ENCODE data around the gene DPT. TPM values are rescaled to one million over a fixed set of nuclear protein-coding genes. Genes with fewer than 3 reads are reported as not detected.

Gene DPT
- polyA plus RNA-seq, 1 donor from 2014 or later: not detected

GRCh38 chr1:168729405-168729802 is 398 bp upstream of the DPT start:
- Histone ChIP-seq H3K27ac (ENCODE audit: low read length) (no peak overlapping the region), H3K36me3 (ENCODE audit: insufficient read depth, low read length) (no peaks in the 10 kb centered on the region), H3K27me3 (ENCODE audit: insufficient read depth, low read depth, low read length) (no peaks in the 10 kb centered on the region), H3K9me3 (ENCODE audit: low read length) (no peaks in the 10 kb centered on the region), H3K4me3 (ENCODE audit: low read length) (no peak overlapping the region), H3K79me2 (replicated peaks; ENCODE audit: insufficient read depth, low read length) (no peaks in the 10 kb centered on the region), H4K20me1 (ENCODE audit: insufficient read depth) (no peaks in the 10 kb centered on the region), H2AFZ (ENCODE audit: low read depth, low read length) (no peak overlapping the region), H3F3A (ENCODE audit: insufficient read depth, low read length, poor library complexity, severe bottlenecking) (no peaks in the 10 kb centered on the region), H3K9me2 (ENCODE audit: insufficient read depth, low read length) (no peaks in the 10 kb centered on the region), H3K9ac (ENCODE audit: low read length) (no peak overlapping the region), H3K4me2 (ENCODE audit: low read length) (no peak overlapping the region)
- TF ChIP-seq POLR2AphosphoS5 (IDR thresholded peaks at IDR 0.05): no peak
- TF ChIP-seq SMC3 (conservative IDR thresholded peaks at IDR 0.05; ENCODE audit: poor library complexity): no peak
- TF ChIP-seq MXI1 (conservative IDR thresholded peaks at IDR 0.05; ENCODE audit: poor library complexity, severe bottlenecking): no peak
- TF ChIP-seq EZH2 (IDR thresholded peaks at IDR 0.05; ENCODE audit: borderline replicate concordance, insufficient read depth, low read length, poor library complexity, severe bottlenecking): no peak
- TF ChIP-seq REST (IDR thresholded peaks at IDR 0.05; ENCODE audit: borderline replicate concordance): no peak
- TF ChIP-seq RAD21 (conservative IDR thresholded peaks at IDR 0.05): no peak
- no peak for TF ChIP-seq TAF1 (IDR thresholded peaks at IDR 0.05; ENCODE audit: low read depth)
- TF ChIP-seq, protein P1, sequence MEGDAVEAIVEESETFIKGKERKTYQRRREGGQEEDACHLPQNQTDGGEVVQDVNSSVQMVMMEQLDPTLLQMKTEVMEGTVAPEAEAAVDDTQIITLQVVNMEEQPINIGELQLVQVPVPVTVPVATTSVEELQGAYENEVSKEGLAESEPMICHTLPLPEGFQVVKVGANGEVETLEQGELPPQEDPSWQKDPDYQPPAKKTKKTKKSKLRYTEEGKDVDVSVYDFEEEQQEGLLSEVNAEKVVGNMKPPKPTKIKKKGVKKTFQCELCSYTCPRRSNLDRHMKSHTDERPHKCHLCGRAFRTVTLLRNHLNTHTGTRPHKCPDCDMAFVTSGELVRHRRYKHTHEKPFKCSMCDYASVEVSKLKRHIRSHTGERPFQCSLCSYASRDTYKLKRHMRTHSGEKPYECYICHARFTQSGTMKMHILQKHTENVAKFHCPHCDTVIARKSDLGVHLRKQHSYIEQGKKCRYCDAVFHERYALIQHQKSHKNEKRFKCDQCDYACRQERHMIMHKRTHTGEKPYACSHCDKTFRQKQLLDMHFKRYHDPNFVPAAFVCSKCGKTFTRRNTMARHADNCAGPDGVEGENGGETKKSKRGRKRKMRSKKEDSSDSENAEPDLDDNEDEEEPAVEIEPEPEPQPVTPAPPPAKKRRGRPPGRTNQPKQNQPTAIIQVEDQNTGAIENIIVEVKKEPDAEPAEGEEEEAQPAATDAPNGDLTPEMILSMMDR (IDR thresholded peaks at IDR 0.05; ENCODE audit: poor library complexity, severe bottlenecking): no peak
- TF ChIP-seq EP300 (conservative IDR thresholded peaks at IDR 0.05; ENCODE audit: poor library complexity, severe bottlenecking): no peak

DNA sequence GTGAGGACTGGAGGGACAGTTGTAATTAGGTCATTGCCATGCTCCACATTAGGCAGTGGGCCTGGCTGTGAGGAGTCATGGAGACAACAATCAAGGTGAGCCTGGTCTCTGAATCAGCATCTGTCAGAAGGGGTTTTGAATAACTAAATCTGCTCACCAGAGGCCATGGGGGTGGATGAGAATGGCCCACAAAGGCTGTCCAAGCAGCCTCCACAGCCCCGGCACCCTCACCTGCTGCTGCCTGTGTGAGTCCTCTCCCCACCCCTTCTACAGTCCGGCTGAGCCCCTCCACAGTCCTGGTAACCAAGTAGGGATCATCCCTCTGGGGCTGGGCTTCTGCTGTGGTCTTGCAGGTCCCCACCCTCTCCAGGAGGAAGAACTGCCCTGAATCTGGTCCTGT is 2.3 kb downstream of the DPT start:
- no peak overlapping the region for H2AFZ ChIP-seq (ENCODE audit: low read depth, low read length)
- no peaks in the 10 kb centered on the region for H3K36me3 ChIP-seq (ENCODE audit: insufficient read depth, low read length)
- TF ChIP-seq MXI1 (conservative IDR thresholded peaks at IDR 0.05; ENCODE audit: poor library complexity, severe bottlenecking): no peak
- no peak for TF ChIP-seq TAF1 (IDR thresholded peaks at IDR 0.05; ENCODE audit: low read depth)
- TF ChIP-seq EZH2 (IDR thresholded peaks at IDR 0.05; ENCODE audit: borderline replicate concordance, insufficient read depth, low read length, poor library complexity, severe bottlenecking): no peak
- TF ChIP-seq POLR2AphosphoS5 (IDR thresholded peaks at IDR 0.05): no peak
- TF ChIP-seq, protein P1 (IDR thresholded peaks at IDR 0.05; ENCODE audit: poor library complexity, severe bottlenecking): no peak
- no peak for TF ChIP-seq REST (IDR thresholded peaks at IDR 0.05; ENCODE audit: borderline replicate concordance)
- no peaks in the 10 kb centered on the region for H3K79me2 ChIP-seq (replicated peaks; ENCODE audit: insufficient read depth, low read length)
- H4K20me1 ChIP-seq (ENCODE audit: insufficient read depth): no peaks in the 10 kb centered on the region
- H3K27ac ChIP-seq (ENCODE audit: low read length): no peak overlapping the region
- H3K4me2 ChIP-seq (ENCODE audit: low read length): no peak overlapping the region
- H3K27me3 ChIP-seq (ENCODE audit: insufficient read depth, low read depth, low read length): no peaks in the 10 kb centered on the region
- no peaks in the 10 kb centered on the region for H3F3A ChIP-seq (ENCODE audit: insufficient read depth, low read length, poor library complexity, severe bottlenecking)
- no peaks in the 10 kb centered on the region for H3K9me2 ChIP-seq (ENCODE audit: insufficient read depth, low read length)
- H3K9ac ChIP-seq (ENCODE audit: low read length): no peak overlapping the region
- H3K4me3 ChIP-seq (ENCODE audit: low read length): no peak overlapping the region
- no peaks in the 10 kb centered on the region for H3K9me3 ChIP-seq (ENCODE audit: low read length)

Measured in neural cell (in vitro differentiated cells).